Measurements from ENCODE around the gene KDM3A. TPM values are rescaled to one million over a fixed set of nuclear protein-coding genes. Genes with fewer than 3 reads are reported as not detected.

The KDM3A gene
- total RNA-seq, 4 donors from 2014 or later = 39.5 to 60.9 (median 51.1) TPM

GRCh38 chr2:86525421-86526340, 84.5 kb downstream of the KDM3A start:
- H3K27me3 ChIP-seq = no peaks in the 10 kb centered on the region
- H3K36me3 ChIP-seq = peaks cover 6 to 7% of the 10 kb centered on the region in 2 donors
- H3K27ac ChIP-seq = no peak overlapping the region
- TF ChIP-seq, protein P1, sequence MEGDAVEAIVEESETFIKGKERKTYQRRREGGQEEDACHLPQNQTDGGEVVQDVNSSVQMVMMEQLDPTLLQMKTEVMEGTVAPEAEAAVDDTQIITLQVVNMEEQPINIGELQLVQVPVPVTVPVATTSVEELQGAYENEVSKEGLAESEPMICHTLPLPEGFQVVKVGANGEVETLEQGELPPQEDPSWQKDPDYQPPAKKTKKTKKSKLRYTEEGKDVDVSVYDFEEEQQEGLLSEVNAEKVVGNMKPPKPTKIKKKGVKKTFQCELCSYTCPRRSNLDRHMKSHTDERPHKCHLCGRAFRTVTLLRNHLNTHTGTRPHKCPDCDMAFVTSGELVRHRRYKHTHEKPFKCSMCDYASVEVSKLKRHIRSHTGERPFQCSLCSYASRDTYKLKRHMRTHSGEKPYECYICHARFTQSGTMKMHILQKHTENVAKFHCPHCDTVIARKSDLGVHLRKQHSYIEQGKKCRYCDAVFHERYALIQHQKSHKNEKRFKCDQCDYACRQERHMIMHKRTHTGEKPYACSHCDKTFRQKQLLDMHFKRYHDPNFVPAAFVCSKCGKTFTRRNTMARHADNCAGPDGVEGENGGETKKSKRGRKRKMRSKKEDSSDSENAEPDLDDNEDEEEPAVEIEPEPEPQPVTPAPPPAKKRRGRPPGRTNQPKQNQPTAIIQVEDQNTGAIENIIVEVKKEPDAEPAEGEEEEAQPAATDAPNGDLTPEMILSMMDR (IDR thresholded peaks at IDR 0.05) = no peak
- TF ChIP-seq POLR2A (IDR thresholded peaks at IDR 0.05) = no peak
- no peak for DNase-seq
- 84 to 86% methylated on average over 11 of the region's 11 CpGs for WGBS, 2 donors
- no peaks in the 10 kb centered on the region for H3K4me1 ChIP-seq
- intact Hi-C loops (cut with DNase I) = no loop called here
- no peak overlapping the region for H3K4me3 ChIP-seq (replicated peaks in 1 of 3)
- no peaks in the 10 kb centered on the region for H3K9me3 ChIP-seq

DNA sequence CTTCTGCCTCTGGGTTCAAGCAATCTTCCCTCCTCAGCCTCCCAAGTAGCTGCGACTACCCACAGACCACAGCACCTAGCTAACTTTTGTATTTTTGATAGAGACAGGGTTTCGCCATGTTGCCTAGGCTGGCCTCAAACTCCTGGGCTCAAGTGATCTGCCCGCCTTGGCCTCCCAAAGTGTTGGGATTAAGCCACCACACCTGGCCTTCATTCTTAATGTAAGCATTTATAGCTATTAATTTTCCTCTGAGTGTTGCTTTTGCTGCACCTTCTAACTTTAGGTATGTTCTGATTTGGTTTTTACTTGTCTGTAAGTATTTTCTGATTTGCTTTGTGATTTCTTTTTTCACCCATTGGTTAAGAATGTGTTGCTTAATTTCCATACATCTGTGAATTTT, 92.4 kb downstream of the KDM3A start:
- 97 to 100% methylated on average over 3 of the region's 3 CpGs for WGBS, 2 donors
- no peak for DNase-seq
- TF ChIP-seq, protein P1 (IDR thresholded peaks at IDR 0.05) = no peak
- TF ChIP-seq POLR2A (IDR thresholded peaks at IDR 0.05) = no peak
- Histone ChIP-seq H3K27me3 (no peaks in the 10 kb centered on the region), H3K4me1 (no peaks in the 10 kb centered on the region), H3K36me3 (peaks cover 0 to 5% of the 10 kb centered on the region in 2 donors), H3K9me3 (no peaks in the 10 kb centered on the region), H3K27ac (no peak overlapping the region), H3K4me3 (replicated peaks in 1 of 3) (no peak overlapping the region)
- intact Hi-C loops (cut with DNase I) = no loop called here

GRCh38 chr2:86541334-86541733, 100.2 kb downstream of the KDM3A start:
- H3K4me1 ChIP-seq = no peaks in the 10 kb centered on the region
- no peak for TF ChIP-seq POLR2A (IDR thresholded peaks at IDR 0.05)
- TF ChIP-seq, protein P1 (IDR thresholded peaks at IDR 0.05) = no peak
- H3K27ac ChIP-seq = no peak overlapping the region
- DNase-seq = no peak
- no peaks in the 10 kb centered on the region for H3K9me3 ChIP-seq
- 78 to 86% methylated on average over 2 of the region's 2 CpGs for WGBS, 2 donors
- no peaks in the 10 kb centered on the region for H3K27me3 ChIP-seq
- no peaks in the 10 kb centered on the region for H3K36me3 ChIP-seq
- intact Hi-C loops (cut with DNase I) = no loop called here
- H3K4me3 ChIP-seq (replicated peaks in 1 of 3) = no peak overlapping the region

Small RNA genes lying within 50 kb of the gene (small RNA-seq; reads per million reads assigned to genes)
- not detected for gene RNU6-640P

Other genes with a start within 250 kb of the KDM3A start
- gene IMMT, start 245.9 kb upstream of the KDM3A start, total RNA-seq = 10 to 100 TPM; 54.0 to 88.2 (median 67.1) TPM
- 10 to 100 TPM; 18.3 to 46.9 (median 26.3) TPM for gene MRPL35, start 241.9 kb upstream of the KDM3A start, total RNA-seq
- 1 to 10 TPM; 2.5 to 7.1 (median 5.5) TPM for gene REEP1, start 103.7 kb upstream of the KDM3A start, total RNA-seq
- gene CHMP3, start 122.1 kb downstream of the KDM3A start, total RNA-seq = 100 to 1,000 TPM in 3 of 4 donors, 10 to 100 TPM in 1; 86.8 to 124 (median 108) TPM
- gene RNF103, start 182.5 kb downstream of the KDM3A start, total RNA-seq = 10 to 100 TPM; 26.0 to 36.8 (median 33.3) TPM